ENCODE data around the gene FAM170B.

Gene FAM170B

GRCh38 chr10:49090696-49091380, 43.0 kb downstream of the FAM170B start:
- no peaks in the 10 kb centered on the region for H3K36me3 ChIP-seq (ENCODE audit: control insufficient read depth in 2 of 2, insufficient read depth in 2 of 2, low read length in 2 of 2)

GRCh38 chr10:49090189-49090575, 43.6 kb downstream of the FAM170B start:
- Histone ChIP-seq H3K27me3 (ENCODE audit: control insufficient read depth in 2 of 2, insufficient read depth in 2 of 2, low read length in 2 of 2) (no peaks in the 10 kb centered on the region), H3K9ac (ENCODE audit: low read depth in 1 of 2, low read length in 2 of 2) (no peak overlapping the region), H3K27ac (ENCODE audit: low read depth in 2 of 2, low read length in 2 of 2) (no peak overlapping the region), H3K36me3 (ENCODE audit: control insufficient read depth in 2 of 2, insufficient read depth in 2 of 2, low read length in 2 of 2) (no peaks in the 10 kb centered on the region), H3K4me3 (ENCODE audit: low read length in 2 of 2) (no peak overlapping the region), H3K9me3 (ENCODE audit: control insufficient read depth in 2 of 2, low read length in 2 of 2) (no peaks in the 10 kb centered on the region), H3K4me1 (ENCODE audit: control insufficient read depth in 2 of 2, insufficient read depth in 2 of 2, low read length in 2 of 2) (peaks cover 0 to 2% of the 10 kb centered on the region in 2 donors)

More at GRCh38 chr10:49090696-49091380, 43.0 kb downstream of the FAM170B start:
- peaks cover 0 to 2% of the 10 kb centered on the region in 2 donors for H3K4me1 ChIP-seq (ENCODE audit: control insufficient read depth in 2 of 2, insufficient read depth in 2 of 2, low read length in 2 of 2)
- H3K27me3 ChIP-seq (ENCODE audit: control insufficient read depth in 2 of 2, insufficient read depth in 2 of 2, low read length in 2 of 2): no peaks in the 10 kb centered on the region
- H3K4me3 ChIP-seq (ENCODE audit: low read length in 2 of 2): no peak overlapping the region
- H3K9me3 ChIP-seq (ENCODE audit: control insufficient read depth in 2 of 2, low read length in 2 of 2): no peaks in the 10 kb centered on the region
- no peak overlapping the region for H3K27ac ChIP-seq (ENCODE audit: low read depth in 2 of 2, low read length in 2 of 2)
- H3K9ac ChIP-seq (ENCODE audit: low read depth in 1 of 2, low read length in 2 of 2): no peak overlapping the region

GRCh38 chr10:49089557-49090188, 44.1 kb downstream of the FAM170B start:
- Histone ChIP-seq H3K27me3 (ENCODE audit: control insufficient read depth in 2 of 2, insufficient read depth in 2 of 2, low read length in 2 of 2) (no peaks in the 10 kb centered on the region), H3K27ac (ENCODE audit: low read depth in 2 of 2, low read length in 2 of 2) (no peak overlapping the region), H3K36me3 (ENCODE audit: control insufficient read depth in 2 of 2, insufficient read depth in 2 of 2, low read length in 2 of 2) (no peaks in the 10 kb centered on the region), H3K4me1 (ENCODE audit: control insufficient read depth in 2 of 2, insufficient read depth in 2 of 2, low read length in 2 of 2) (peaks cover 0 to 2% of the 10 kb centered on the region in 2 donors), H3K9ac (ENCODE audit: low read depth in 1 of 2, low read length in 2 of 2) (no peak overlapping the region), H3K4me3 (ENCODE audit: low read length in 2 of 2) (no peak overlapping the region), H3K9me3 (ENCODE audit: control insufficient read depth in 2 of 2, low read length in 2 of 2) (no peaks in the 10 kb centered on the region)

DNA sequence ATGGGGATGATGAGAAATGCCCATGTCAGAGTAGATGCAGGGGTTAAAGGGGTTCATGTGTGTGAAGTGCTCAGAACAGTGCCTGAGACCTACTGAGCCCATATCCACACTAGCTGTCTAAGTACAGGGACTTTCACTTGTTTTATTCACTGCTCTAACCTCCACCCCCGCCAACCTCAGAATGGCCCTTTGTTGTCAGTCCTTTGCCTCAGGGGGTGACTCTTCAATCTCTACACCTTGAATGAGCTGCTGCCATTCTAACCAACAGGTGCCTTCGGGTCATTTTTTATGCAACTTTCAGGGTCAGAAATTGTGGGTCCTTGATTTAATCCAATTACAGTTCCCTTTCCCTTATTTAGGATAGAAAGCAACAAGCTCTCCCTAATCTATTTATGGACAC, 44.7 kb downstream of the FAM170B start:
- Histone ChIP-seq H3K36me3 (ENCODE audit: control insufficient read depth in 2 of 2, insufficient read depth in 2 of 2, low read length in 2 of 2) (no peaks in the 10 kb centered on the region), H3K9ac (ENCODE audit: low read depth in 1 of 2, low read length in 2 of 2) (no peak overlapping the region), H3K4me3 (ENCODE audit: low read length in 2 of 2) (no peak overlapping the region), H3K4me1 (ENCODE audit: control insufficient read depth in 2 of 2, insufficient read depth in 2 of 2, low read length in 2 of 2) (peaks cover 0 to 2% of the 10 kb centered on the region in 2 donors), H3K27ac (ENCODE audit: low read depth in 2 of 2, low read length in 2 of 2) (no peak overlapping the region), H3K27me3 (ENCODE audit: control insufficient read depth in 2 of 2, insufficient read depth in 2 of 2, low read length in 2 of 2) (no peaks in the 10 kb centered on the region), H3K9me3 (ENCODE audit: control insufficient read depth in 2 of 2, low read length in 2 of 2) (no peaks in the 10 kb centered on the region)

DNA sequence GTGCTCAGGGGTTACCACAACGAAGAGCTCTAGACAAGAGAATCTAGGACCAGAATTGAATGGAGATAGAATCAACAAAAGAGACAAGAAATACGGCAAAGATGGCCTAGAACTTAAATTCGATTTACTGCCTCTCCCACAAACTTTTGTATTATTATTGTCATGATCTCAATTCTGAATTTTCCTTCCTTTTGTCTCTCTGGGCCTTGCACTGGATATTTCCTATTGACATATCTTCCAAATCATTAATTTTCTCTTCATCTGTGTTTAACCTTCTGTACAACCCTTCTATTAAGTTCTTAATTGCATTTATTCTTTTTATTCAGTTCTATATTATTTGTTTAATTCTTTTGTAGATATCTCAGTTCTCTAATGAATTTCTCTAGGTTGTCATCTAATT, 46.9 kb downstream of the FAM170B start:
- Histone ChIP-seq H3K4me1 (ENCODE audit: control insufficient read depth in 2 of 2, insufficient read depth in 2 of 2, low read length in 2 of 2) (peaks cover 1 to 2% of the 10 kb centered on the region in 2 donors), H3K9me3 (ENCODE audit: control insufficient read depth in 2 of 2, low read length in 2 of 2) (no peaks in the 10 kb centered on the region), H3K9ac (ENCODE audit: low read depth in 1 of 2, low read length in 2 of 2) (no peak overlapping the region), H3K27ac (ENCODE audit: low read depth in 2 of 2, low read length in 2 of 2) (no peak overlapping the region), H3K36me3 (ENCODE audit: control insufficient read depth in 2 of 2, insufficient read depth in 2 of 2, low read length in 2 of 2) (no peaks in the 10 kb centered on the region), H3K4me3 (ENCODE audit: low read length in 2 of 2) (no peak overlapping the region), H3K27me3 (ENCODE audit: control insufficient read depth in 2 of 2, insufficient read depth in 2 of 2, low read length in 2 of 2) (no peaks in the 10 kb centered on the region)

- Histone ChIP-seq H3K36me3 (ENCODE audit: control insufficient read depth in 2 of 2, insufficient read depth in 2 of 2, low read length in 2 of 2) (no peaks in the 10 kb centered on the region), H3K9me3 (ENCODE audit: control insufficient read depth in 2 of 2, low read length in 2 of 2) (no peaks in the 10 kb centered on the region), H3K27me3 (ENCODE audit: control insufficient read depth in 2 of 2, insufficient read depth in 2 of 2, low read length in 2 of 2) (no peaks in the 10 kb centered on the region), H3K27ac (ENCODE audit: low read depth in 2 of 2, low read length in 2 of 2) (no peak overlapping the region), H3K9ac (ENCODE audit: low read depth in 1 of 2, low read length in 2 of 2) (no peak overlapping the region), H3K4me1 (ENCODE audit: control insufficient read depth in 2 of 2, insufficient read depth in 2 of 2, low read length in 2 of 2) (peaks cover 0 to 4% of the 10 kb centered on the region in 2 donors), H3K4me3 (ENCODE audit: low read length in 2 of 2) (no peak overlapping the region)
Measured at GRCh38 chr10:49083261-49083660, 50.6 kb downstream of the FAM170B start.

DNA sequence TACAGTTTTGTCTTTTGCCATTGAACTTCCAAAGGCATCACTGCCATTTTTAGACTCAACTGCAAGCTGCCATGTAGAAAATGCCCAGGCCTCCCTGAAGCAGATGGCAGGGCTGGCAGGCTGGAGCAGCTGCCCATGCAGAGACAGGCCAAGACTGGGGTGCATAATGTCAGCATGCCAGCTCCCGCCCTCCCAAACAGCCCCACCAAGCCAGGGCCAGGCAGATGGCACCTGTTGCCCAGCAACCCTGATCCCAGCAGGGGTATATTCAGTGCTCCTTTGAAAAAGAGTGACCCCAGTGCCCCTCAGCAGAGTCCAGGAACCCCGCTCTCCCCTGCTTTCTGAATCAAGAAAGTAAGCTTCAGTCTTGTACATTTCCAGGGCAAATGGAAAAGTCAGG, 51.1 kb downstream of the FAM170B start:
- H3K27ac ChIP-seq (ENCODE audit: low read depth in 2 of 2, low read length in 2 of 2): no peak overlapping the region
- no peaks in the 10 kb centered on the region for H3K27me3 ChIP-seq (ENCODE audit: control insufficient read depth in 2 of 2, insufficient read depth in 2 of 2, low read length in 2 of 2)
- H3K36me3 ChIP-seq (ENCODE audit: control insufficient read depth in 2 of 2, insufficient read depth in 2 of 2, low read length in 2 of 2): no peaks in the 10 kb centered on the region
- H3K9ac ChIP-seq (ENCODE audit: low read depth in 1 of 2, low read length in 2 of 2): no peak overlapping the region
- H3K9me3 ChIP-seq (ENCODE audit: control insufficient read depth in 2 of 2, low read length in 2 of 2): no peaks in the 10 kb centered on the region
- H3K4me3 ChIP-seq (ENCODE audit: low read length in 2 of 2): no peak overlapping the region
- peaks cover 0 to 4% of the 10 kb centered on the region in 2 donors for H3K4me1 ChIP-seq (ENCODE audit: control insufficient read depth in 2 of 2, insufficient read depth in 2 of 2, low read length in 2 of 2)

DNA sequence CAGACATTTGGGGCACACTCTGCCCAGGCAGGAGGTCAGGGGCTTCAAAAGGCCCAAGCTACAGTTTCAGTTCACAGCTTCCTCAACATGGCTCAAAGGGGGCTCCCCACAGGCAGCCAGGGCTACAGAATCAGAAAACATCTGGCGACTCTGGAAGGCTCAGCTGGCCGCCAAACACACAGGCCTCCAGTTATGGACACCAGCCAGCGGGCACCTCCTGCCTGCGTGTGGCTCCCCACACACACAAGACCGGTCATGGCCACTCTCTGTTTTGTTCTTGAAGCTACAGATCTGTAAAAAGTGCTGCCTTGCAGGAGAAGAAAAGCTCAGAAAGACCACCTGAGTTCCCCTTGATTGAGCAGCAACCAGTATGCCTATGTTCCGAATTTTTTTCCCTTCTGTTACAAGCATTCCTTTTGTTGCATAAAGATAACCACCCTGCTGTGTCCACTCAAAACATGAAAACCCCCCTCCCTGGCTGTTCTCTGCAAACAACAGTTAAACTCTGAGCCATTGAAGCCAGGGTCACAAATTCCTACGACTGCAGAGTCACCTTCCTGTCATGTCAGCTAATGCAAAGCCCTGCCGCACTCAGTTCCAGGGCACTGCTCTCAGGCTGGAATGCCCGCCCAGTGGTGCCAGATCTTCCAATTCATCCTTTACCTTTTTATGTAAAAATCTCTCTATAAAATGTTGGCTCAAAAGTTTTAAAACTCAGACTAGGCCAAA, 52.1 kb downstream of the FAM170B start:
- no peak overlapping the region for H3K27ac ChIP-seq (ENCODE audit: low read depth in 2 of 2, low read length in 2 of 2)
- no peaks in the 10 kb centered on the region for H3K36me3 ChIP-seq (ENCODE audit: control insufficient read depth in 2 of 2, insufficient read depth in 2 of 2, low read length in 2 of 2)
- no peak overlapping the region for H3K4me3 ChIP-seq (ENCODE audit: low read length in 2 of 2)
- H3K4me1 ChIP-seq (ENCODE audit: control insufficient read depth in 2 of 2, insufficient read depth in 2 of 2, low read length in 2 of 2): peaks cover 0 to 4% of the 10 kb centered on the region in 2 donors
- no peak overlapping the region for H3K9ac ChIP-seq (ENCODE audit: low read depth in 1 of 2, low read length in 2 of 2)
- no peaks in the 10 kb centered on the region for H3K9me3 ChIP-seq (ENCODE audit: control insufficient read depth in 2 of 2, low read length in 2 of 2)
- H3K27me3 ChIP-seq (ENCODE audit: control insufficient read depth in 2 of 2, insufficient read depth in 2 of 2, low read length in 2 of 2): no peaks in the 10 kb centered on the region

All from mucosa of rectum (tissue), 2 donors.